Testis (tissue), 2 donors: ENCODE measurements around the gene C1RL.

Experiments used
- CTCF ChIP-seq, 3 experiments: fragments of 450-650 bp in 2 of 3; fragments of 200-600 bp in 1 of 3; sonication (generic) in 1 of 3; IDR thresholded peaks; one replicate each; pipeline ENCODE4 v1.5.1; 2016 to 2019; ENCODE audit warnings: antibody characterized with exemption in 3 of 3, mild to moderate bottlenecking in 2 of 3, moderate library complexity in 1 of 3
- POLR2A ChIP-seq: fragments of 450-650 bp; IDR thresholded peaks from one replicate; pipeline ENCODE4 v1.6.1; 2017; ENCODE audit warnings: antibody characterized with exemption, mild to moderate bottlenecking, moderate library complexity

GRCh38 chr12:7157391-7157790, 48.4 kb upstream of the C1RL start:
- TF ChIP-seq CTCF (IDR thresholded peaks at IDR 0.05) = no peak
- no peak for TF ChIP-seq POLR2A
